Measurements from ENCODE around the gene COPS7B.

Gene COPS7B

DNA sequence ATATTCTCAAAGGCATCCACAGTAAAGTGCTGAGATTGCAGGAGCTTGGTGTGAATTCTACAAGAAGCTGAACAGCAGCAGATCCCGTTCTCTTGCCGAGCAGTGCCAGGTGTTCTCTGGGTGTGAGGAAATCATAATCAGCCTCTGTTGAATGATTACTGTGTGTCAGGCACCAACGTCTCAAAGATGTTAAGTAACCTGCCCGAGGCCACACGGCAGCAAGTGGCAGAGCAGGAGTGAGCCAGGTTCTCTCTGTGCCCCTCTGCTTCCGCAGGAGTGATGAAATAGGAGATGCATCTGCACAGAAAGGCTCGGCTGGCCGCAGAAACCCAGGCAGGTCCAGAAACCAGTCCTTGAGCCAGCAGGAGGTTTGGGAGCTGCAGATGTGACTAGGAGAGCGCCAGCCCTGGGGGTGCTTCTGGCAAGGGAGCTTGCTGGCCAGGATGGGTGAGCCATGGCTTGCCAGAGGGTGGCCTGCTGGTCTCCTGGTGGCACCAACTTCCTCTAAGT is 68.4 kb downstream of the COPS7B start:
- DNase-seq (ENCODE audit: low read depth), result no peak
- TF ChIP-seq, protein P1, sequence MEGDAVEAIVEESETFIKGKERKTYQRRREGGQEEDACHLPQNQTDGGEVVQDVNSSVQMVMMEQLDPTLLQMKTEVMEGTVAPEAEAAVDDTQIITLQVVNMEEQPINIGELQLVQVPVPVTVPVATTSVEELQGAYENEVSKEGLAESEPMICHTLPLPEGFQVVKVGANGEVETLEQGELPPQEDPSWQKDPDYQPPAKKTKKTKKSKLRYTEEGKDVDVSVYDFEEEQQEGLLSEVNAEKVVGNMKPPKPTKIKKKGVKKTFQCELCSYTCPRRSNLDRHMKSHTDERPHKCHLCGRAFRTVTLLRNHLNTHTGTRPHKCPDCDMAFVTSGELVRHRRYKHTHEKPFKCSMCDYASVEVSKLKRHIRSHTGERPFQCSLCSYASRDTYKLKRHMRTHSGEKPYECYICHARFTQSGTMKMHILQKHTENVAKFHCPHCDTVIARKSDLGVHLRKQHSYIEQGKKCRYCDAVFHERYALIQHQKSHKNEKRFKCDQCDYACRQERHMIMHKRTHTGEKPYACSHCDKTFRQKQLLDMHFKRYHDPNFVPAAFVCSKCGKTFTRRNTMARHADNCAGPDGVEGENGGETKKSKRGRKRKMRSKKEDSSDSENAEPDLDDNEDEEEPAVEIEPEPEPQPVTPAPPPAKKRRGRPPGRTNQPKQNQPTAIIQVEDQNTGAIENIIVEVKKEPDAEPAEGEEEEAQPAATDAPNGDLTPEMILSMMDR (IDR thresholded peaks at IDR 0.05; ENCODE audit: control insufficient read depth, insufficient read depth, low read depth, low read length, missing control alignments), result no peak
- H3K4me3 ChIP-seq (ENCODE audit: control insufficient read depth, low read depth, low read length), result no peak overlapping the region

DNA sequence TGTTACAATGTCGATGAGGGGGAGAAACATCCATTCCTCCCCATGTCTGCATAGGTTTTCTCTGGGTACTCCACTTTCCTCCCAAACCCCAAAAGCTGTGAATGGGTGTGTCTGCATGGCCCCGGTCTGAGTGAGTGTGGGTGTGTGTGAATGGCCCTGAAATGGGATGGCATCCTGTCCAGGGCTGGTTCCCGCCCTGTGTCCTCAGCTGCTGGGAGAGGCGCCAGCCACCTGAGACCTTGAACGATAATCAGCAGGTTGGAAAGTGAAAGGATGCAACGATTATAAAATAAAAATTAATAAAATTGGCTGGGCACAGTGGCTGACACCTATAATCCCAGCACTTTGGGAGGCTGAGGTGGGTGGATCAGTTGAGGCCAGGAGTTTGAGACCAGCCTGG is 70.7 kb downstream of the COPS7B start:
- TF ChIP-seq, protein P1 (IDR thresholded peaks at IDR 0.05; ENCODE audit: control insufficient read depth, insufficient read depth, low read depth, low read length, missing control alignments), result no peak
- no peak overlapping the region for H3K4me3 ChIP-seq (ENCODE audit: control insufficient read depth, low read depth, low read length)
- DNase-seq (ENCODE audit: low read depth), result no peak

Data from AG09309 (cell line).